GM12878 (cell line): Measurements from ENCODE around the gene C19orf81. TPM values are rescaled to one million over a fixed set of nuclear protein-coding genes. Genes with fewer than 3 reads are reported as not detected.

Experiments used
- ATAC-seq: fragments of 200-7000 bp; cut with Tn5 transposase; 3 replicates; pipeline ENCODE4 v1.9.1; 2020; ENCODE audit warnings: mild to moderate bottlenecking, moderate library complexity
- BruUV-seq: library from RNA; stranded (reverse); fragments of 400-500 nt; replicated peaks from 2 replicates; lab custom pipeline; 2021; lab: Mats Ljungman, UMichigan
- CTCF ChIA-PET: fragments of 300-600 bp; sonication (Branson Sonifier 250); formaldehyde crosslinking; extraction: SDS; loops from one replicate; lab custom pipeline; 2021; ENCODE audit warnings: inconsistent platforms; lab: Yijun Ruan, JAX
- POLR2A ChIA-PET: fragments of 350-600 bp; formaldehyde crosslinking; extraction: SDS; loops from one replicate; lab custom pipeline; 2021; ENCODE audit warnings: inconsistent platforms; lab: Charles Lee
- RAD21 ChIA-PET: fragments of 300-600 bp; sonication (Branson Sonifier 250); formaldehyde crosslinking; loops from one replicate; lab custom pipeline; 2023; ENCODE audit warnings: antibody characterized with exemption; ENCODE audit not compliant: unreplicated experiment; lab: Charles Lee
- SMC1A ChIA-PET: fragments of 300-600 bp; sonication (Branson Sonifier 250); formaldehyde crosslinking; loops from one replicate; lab custom pipeline; 2023; ENCODE audit not compliant: unreplicated experiment, uncharacterized antibody; lab: Charles Lee
- DNase-seq: peaks from one replicate; pipeline ENCODE4 v3.0.0-alpha.2; 2011; ENCODE audit warnings: low read depth, low spot score
- FAIRE-seq: peaks from 3 replicates; lab custom pipeline; 2011; peaks lifted over from hg19 to GRCh38; lab: Jason Lieb, UNC
- H2AFZ ChIP-seq: 2 replicates; pipeline ENCODE4 v1.6.0; 2011; ENCODE audit warnings: low read depth, low read length, control low read depth; ENCODE audit not compliant: control insufficient read depth
- H3K27ac ChIP-seq: 2 replicates; pipeline ENCODE4 v1.5.1; 2011; ENCODE audit warnings: control low read depth; ENCODE audit not compliant: control insufficient read depth, insufficient read depth
- H3K27me3 ChIP-seq, 2 experiments: replicated peaks in 1 of 2; 2 replicates each; pipeline versions ENCODE4 v1.6.0 to v1.6.1; 2011; ENCODE audit warnings: low read length in 1 of 2; ENCODE audit not compliant: control insufficient read depth in 2 of 2, insufficient read depth in 2 of 2
- H3K36me3 ChIP-seq, 2 experiments: 2 replicates each; pipeline ENCODE4 v1.5.1; 2011; ENCODE audit warnings: low read length in 1 of 2; ENCODE audit not compliant: control insufficient read depth in 2 of 2, insufficient read depth in 2 of 2
- H3K4me1 ChIP-seq: 2 replicates; pipeline ENCODE4 v1.6.1; 2011; ENCODE audit warnings: mild to moderate bottlenecking, low read length, moderate library complexity, mixed read lengths; ENCODE audit not compliant: control insufficient read depth, insufficient read depth
- H3K4me2 ChIP-seq: 2 replicates; pipeline ENCODE4 v1.6.0; 2011; ENCODE audit warnings: control low read depth; ENCODE audit not compliant: control insufficient read depth, insufficient read depth
- H3K4me3 ChIP-seq: fragments of 200-600 bp; sonication (generic); 2 replicates; pipeline ENCODE4 v1.5.1; 2016
- H3K79me2 ChIP-seq: 2 replicates; pipeline ENCODE4 v1.6.0; 2011; ENCODE audit warnings: low read length; ENCODE audit not compliant: control insufficient read depth, insufficient read depth
- H3K9ac ChIP-seq: 2 replicates; pipeline ENCODE4 v1.8.0; 2011; ENCODE audit warnings: low read length, control low read depth, mixed read lengths; ENCODE audit not compliant: control insufficient read depth, insufficient read depth
- H3K9me3 ChIP-seq: replicated peaks from 3 replicates; pipeline ENCODE4 v1.5.1; 2011; ENCODE audit warnings: mild to moderate bottlenecking, low read length; ENCODE audit not compliant: control insufficient read depth, insufficient read depth
- H4K20me1 ChIP-seq: 2 replicates; pipeline ENCODE4 v1.6.0; 2011; ENCODE audit not compliant: control insufficient read depth, insufficient read depth
- CHD4 ChIP-seq: fragments of 200-600 bp; sonication (generic); IDR thresholded peaks from 2 replicates; pipeline ENCODE4 v1.6.1; 2016; ENCODE audit warnings: mild to moderate bottlenecking
- ESRRA ChIP-seq: IDR thresholded peaks from 2 replicates; pipeline ENCODE4 v1.6.1; 2012; ENCODE audit warnings: mild to moderate bottlenecking, low read length, improper control_type of control experiment
- JUNB ChIP-seq: IDR thresholded peaks from 2 replicates; pipeline ENCODE4 v1.6.1; 2016; ENCODE audit warnings: antibody characterized with exemption, mild to moderate bottlenecking
- LARP7 ChIP-seq: fragments of 450-650 bp; IDR thresholded peaks from 2 replicates; pipeline ENCODE4 v1.6.1; 2017; ENCODE audit warnings: mild to moderate bottlenecking
- NFIC ChIP-seq: IDR thresholded peaks from 2 replicates; pipeline ENCODE4 v1.6.1; 2012; ENCODE audit warnings: low read depth, mild to moderate bottlenecking, inconsistent platforms, low read length, moderate library complexity
- POLR2AphosphoS2 ChIP-seq: IDR thresholded peaks from 2 replicates; pipeline ENCODE4 v1.6.1; 2011; ENCODE audit warnings: low read depth, mild to moderate bottlenecking, low read length, improper control_type of control experiment, moderate library complexity
- RELA ChIP-seq: fragments of 450-650 bp; IDR thresholded peaks from 2 replicates; pipeline ENCODE4 v1.8.0; 2014; ENCODE audit warnings: borderline replicate concordance; ENCODE audit not compliant: partially characterized antibody
- SIN3A ChIP-seq: IDR thresholded peaks from 2 replicates; pipeline ENCODE4 v1.6.1; 2012; ENCODE audit warnings: low read depth, low read length, improper control_type of control experiment
- SMAD5 ChIP-seq: IDR thresholded peaks from 2 replicates; pipeline ENCODE4 v1.6.1; 2016; ENCODE audit warnings: antibody characterized with exemption, low read depth
- ZBTB4 ChIP-seq: fragments of 450-650 bp; formaldehyde crosslinking; IDR thresholded peaks from 2 replicates; pipeline ENCODE4 v1.4.0; 2022; ENCODE audit warnings: mild to moderate bottlenecking, moderate library complexity
- ZNF207 ChIP-seq: fragments of 450-650 bp; IDR thresholded peaks from 2 replicates; pipeline ENCODE4 v1.6.1; 2014; ENCODE audit warnings: antibody characterized with exemption, mild to moderate bottlenecking, borderline replicate concordance
- ZNF24 ChIP-seq: fragments of 450-650 bp; IDR thresholded peaks from 2 replicates; pipeline ENCODE4 v1.6.1; 2017; ENCODE audit warnings: antibody characterized with exemption, mild to moderate bottlenecking
- ZNF384 ChIP-seq: IDR thresholded peaks from 2 replicates; pipeline ENCODE4 v1.6.1; 2012; ENCODE audit warnings: low read depth, mild to moderate bottlenecking, low read length, improper control_type of control experiment, borderline replicate concordance
- WGBS: methylation state at CpG from one replicate; pipeline ENCODE4 v1.1.6; 2016; ENCODE audit warnings: low lambda C conversion rate; ENCODE audit not compliant: insufficient replicate concordance, insufficient coverage; ENCODE audit errors: missing lambda C conversion rate; 5-methylcytosine and 5-hydroxymethylcytosine counted together
- in situ Hi-C: fragments of 300-500 bp; cut with MboI; formaldehyde crosslinking; loops from 9 replicates; pipeline ENCODE4 v1.14.3; 2018; ENCODE audit warnings: mixed read lengths
- intact Hi-C: fragments of 100-400 bp; cut with micrococcal nuclease; formaldehyde crosslinking; loops from one replicate; pipeline ENCODE4 v1.14.2; 2022; ENCODE audit not compliant: unreplicated experiment
- polyA plus RNA-seq, 11 experiments: library from polyadenylated mRNA; depleted of rRNA in 4 of 11; unstranded in 6 of 11; stranded (reverse) in 5 of 11; fragments of >200 nt; fragmentation: Nextera tagmentation in 4 of 11; fragmentation: Illumina TruSeq in 1 of 11; extraction: Ambion mirVana in 4 of 11; extraction: Trizol in 1 of 11; gene quantifications; 1 replicate in 1 of 11; 2 replicates in 10 of 11; pipeline versions ENCODE4 v1.2.1 to v1.2.3, GENCODE V29; 2011 to 2016; ENCODE audit warnings: inconsistent platforms in 2 of 11, missing spikeins in 2 of 11, low read depth in 1 of 11
- total RNA-seq, 4 experiments: library from RNA; depleted of rRNA in 3 of 4; stranded (reverse); fragments of >200 nt in 3 of 4; fragmentation: Illumina TruSeq in 1 of 4; extraction: Trizol in 1 of 4; gene quantifications; 2 replicates each; pipeline versions ENCODE4 v1.2.1 to v1.2.3, GENCODE V29; 2013 to 2021

Gene C19orf81
- total and polyA plus RNA-seq, 10 of the 15 experiments (the other 5 are each of a cell fraction or from before 2014, with no cell fraction given), result 0.69 TPM; not detected in 9

DNA sequence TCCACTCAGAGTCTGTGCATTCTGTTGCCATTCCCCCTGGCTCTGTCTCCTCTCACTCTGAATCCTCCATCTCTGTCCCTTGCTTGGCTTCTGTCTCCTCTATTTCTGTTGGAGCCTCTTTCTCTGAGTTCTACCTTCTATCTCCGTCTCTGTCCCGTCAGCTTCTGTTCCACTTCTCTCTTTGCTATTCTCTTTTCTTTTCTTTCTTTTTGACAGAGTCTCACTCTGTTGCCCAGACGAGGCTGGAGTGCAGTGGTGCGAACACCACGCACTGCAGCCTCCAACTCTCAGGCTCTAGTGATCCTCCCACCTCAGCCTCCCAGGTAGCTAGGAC is 47.2 kb upstream of the C19orf81 start (continued):
- TF ChIP-seq ZNF207 (no peak), LARP7 (no peak), SMAD5 (no peak), ZBTB4 (CRISPR knock-in tag) (no peak), ZNF24 (no peak), ESRRA (no peak), POLR2AphosphoS2 (no peak)

- ChIA-PET CTCF (no interaction called here), POLR2A (no interaction called here), RAD21 (no interaction called here), SMC1A (interaction anchor here (0.7 kb wide), 1 partner anchor 175 kb away, joined by 3 read pairs; no protein-coding TSS in a partner anchor)
- H3K4me1 ChIP-seq, result no peaks in the 10 kb centered on the region
- no peak overlapping the region for H2AFZ ChIP-seq
- no peaks in the 10 kb centered on the region; the same call in 1 of the 3 replicates for H3K9me3 ChIP-seq
- H4K20me1 ChIP-seq, result no peaks in the 10 kb centered on the region
- intact Hi-C loops, result no loop called here
- WGBS, result 39% methylated on average over 6 of the region's 6 CpGs
- TF ChIP-seq SIN3A (no peak), RELA (no peak), NFIC (no peak), ZNF384 (no peak), CHD4 (no peak), JUNB (no peak)
- FAIRE-seq (no peak), DNase-seq (no peak), ATAC-seq (no peak)
- H3K36me3 ChIP-seq, result no peaks in the 10 kb centered on the region
- H3K4me3 ChIP-seq, result no peak overlapping the region
- BruUV-seq, result no TSS peak
- no peak overlapping the region for H3K4me2 ChIP-seq
- no peak overlapping the region for H3K27ac ChIP-seq
- H3K9ac ChIP-seq, result no peak overlapping the region
- H3K79me2 ChIP-seq, result no peaks in the 10 kb centered on the region
- in situ Hi-C loops, result no loop called here
- H3K27me3 ChIP-seq, result no peaks in the 10 kb centered on the region
Observed at GRCh38 chr19:50602496-50602895, 46.7 kb upstream of the C19orf81 start.
